Measurements from ENCODE around the gene ZNF516. TPM values are rescaled to one million over a fixed set of nuclear protein-coding genes. Genes with fewer than 3 reads are reported as not detected.

The ZNF516 gene
- total RNA-seq, 1 donor from 2014 or later: 108 TPM

- no peak for TF ChIP-seq CTCF (IDR thresholded peaks at IDR 0.05; ENCODE audit: unreplicated experiment)
- H3K9me3 Mint-ChIP-seq (ENCODE audit: low read depth): no peaks in the 10 kb centered on the region
- H3K36me3 Mint-ChIP-seq (ENCODE audit: insufficient read depth): peaks cover 17% of the 10 kb centered on the region
- no peak for DNase-seq (ENCODE audit: low spot score, unreplicated experiment)
- peaks cover 14% of the 10 kb centered on the region for H3K4me1 Mint-ChIP-seq (ENCODE audit: low read depth)
- H3K27ac Mint-ChIP-seq: peak overlapping the region; percentile 65
- no peaks in the 10 kb centered on the region for H3K27me3 Mint-ChIP-seq
- H3K4me3 Mint-ChIP-seq (ENCODE audit: low read depth): no peak overlapping the region
Observed at GRCh38 chr18:76472829-76473228, 22.2 kb downstream of the ZNF516 start.

DNA sequence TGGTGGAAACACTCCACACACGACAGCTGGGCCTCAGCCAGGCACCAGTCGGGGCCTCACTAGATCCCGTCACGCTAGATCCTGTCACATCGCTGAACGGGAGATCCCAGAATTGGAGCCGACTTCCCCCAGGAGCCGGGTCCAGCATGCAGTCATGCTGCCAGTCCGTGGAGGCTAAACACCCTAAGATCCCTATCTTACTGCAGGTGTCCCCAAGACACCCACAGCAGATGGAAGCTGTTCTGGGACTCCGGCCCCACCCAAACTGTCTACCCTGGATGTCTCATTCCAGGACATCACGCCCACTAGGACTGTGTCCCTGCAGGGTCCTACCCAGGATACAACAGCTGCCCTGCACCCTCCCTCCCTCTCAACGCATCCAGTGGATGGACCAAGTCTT, 23.4 kb downstream of the ZNF516 start:
- Mint-ChIP-seq H3K36me3 (ENCODE audit: insufficient read depth) (peaks cover 18% of the 10 kb centered on the region), H3K4me3 (ENCODE audit: low read depth) (no peak overlapping the region), H3K27ac (peak overlapping the region; percentile 33), H3K9me3 (ENCODE audit: low read depth) (no peaks in the 10 kb centered on the region), H3K4me1 (ENCODE audit: low read depth) (peaks cover 7% of the 10 kb centered on the region), H3K27me3 (no peaks in the 10 kb centered on the region)
- DNase-seq (ENCODE audit: low spot score, unreplicated experiment): no peak
- no peak for TF ChIP-seq CTCF (IDR thresholded peaks at IDR 0.05; ENCODE audit: unreplicated experiment)

GRCh38 chr18:76468345-76469304, 26.4 kb downstream of the ZNF516 start:
- peaks cover 17% of the 10 kb centered on the region for H3K4me1 Mint-ChIP-seq (ENCODE audit: low read depth)
- no peak for TF ChIP-seq CTCF (IDR thresholded peaks at IDR 0.05; ENCODE audit: unreplicated experiment)

DNA sequence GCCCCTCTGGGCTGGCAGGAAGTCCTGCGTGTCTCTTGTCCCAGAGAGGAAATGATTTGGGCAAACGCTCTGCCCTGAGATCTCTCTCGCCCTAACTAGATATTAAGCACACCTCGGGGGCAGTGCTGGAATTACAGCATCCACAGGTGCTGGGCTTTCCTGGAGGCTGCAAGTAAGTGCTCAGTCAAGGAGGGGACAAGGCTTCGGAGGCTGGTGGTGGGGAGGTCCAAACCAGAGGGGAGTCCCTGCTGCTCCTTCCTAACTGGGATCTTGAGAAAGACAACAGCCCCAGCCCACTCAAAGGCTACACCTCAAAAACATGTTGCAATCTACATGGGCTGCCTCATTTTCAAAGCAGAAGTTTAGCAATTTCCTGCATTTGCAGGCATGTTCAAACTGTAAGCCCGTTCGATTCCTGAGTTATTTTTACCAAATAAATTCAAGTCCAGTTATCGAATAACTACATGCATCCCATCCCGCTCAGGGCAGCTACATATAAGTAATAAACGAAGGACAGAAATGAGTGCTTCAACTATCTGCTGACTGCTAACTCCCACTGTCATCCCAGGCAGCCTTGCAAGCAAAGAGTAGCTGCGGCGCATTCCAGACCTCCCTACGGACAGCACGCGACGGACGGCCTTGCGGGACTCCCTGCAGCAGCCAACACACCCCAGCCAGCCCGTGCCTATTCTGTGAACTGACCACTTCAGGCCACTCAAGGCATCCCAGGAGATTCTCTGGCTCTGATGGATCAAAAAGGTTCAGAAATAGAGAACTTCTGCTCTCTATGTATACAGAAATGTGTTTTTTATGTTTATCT, 27.5 kb downstream of the ZNF516 start:
- DNase-seq (ENCODE audit: low spot score, unreplicated experiment): no peak
- no peak overlapping the region for H3K4me3 Mint-ChIP-seq (ENCODE audit: low read depth)

More at GRCh38 chr18:76468345-76469304, 26.4 kb downstream of the ZNF516 start:
- Mint-ChIP-seq H3K27me3 (no peaks in the 10 kb centered on the region), H3K4me3 (ENCODE audit: low read depth) (no peak overlapping the region), H3K27ac (no peak overlapping the region), H3K36me3 (ENCODE audit: insufficient read depth) (peaks cover 19% of the 10 kb centered on the region), H3K9me3 (ENCODE audit: low read depth) (no peaks in the 10 kb centered on the region)
- no peak for DNase-seq (ENCODE audit: low spot score, unreplicated experiment)

More for the DNA sequence above, 27.5 kb downstream of the ZNF516 start:
- no peak for TF ChIP-seq CTCF (IDR thresholded peaks at IDR 0.05; ENCODE audit: unreplicated experiment)
- H3K36me3 Mint-ChIP-seq (ENCODE audit: insufficient read depth): peaks cover 21% of the 10 kb centered on the region
- peaks cover 17% of the 10 kb centered on the region for H3K4me1 Mint-ChIP-seq (ENCODE audit: low read depth)
- H3K27ac Mint-ChIP-seq: peak overlapping the region; percentile 41
- H3K27me3 Mint-ChIP-seq: no peaks in the 10 kb centered on the region
- no peaks in the 10 kb centered on the region for H3K9me3 Mint-ChIP-seq (ENCODE audit: low read depth)
